Caco-2 (cell line): ENCODE data around the gene FAHD2A. TPM values are rescaled to one million over a fixed set of nuclear protein-coding genes. Genes with fewer than 3 reads are reported as not detected.

Experiments
- BruUV-seq: library from RNA; stranded (reverse); fragments of 400-500 nt; replicated peaks from 2 replicates; lab custom pipeline; 2021; lab: Mats Ljungman, UMichigan
- CTCF ChIA-PET: fragments of 300-600 bp; sonication (Branson Sonifier 250); formaldehyde crosslinking; loops from one replicate; lab custom pipeline; 2022; ENCODE audit warnings: antibody characterized with exemption; lab: Charles Lee
- POLR2A ChIA-PET: fragments of 300-600 bp; sonication (Branson Sonifier 250); formaldehyde crosslinking; loops from one replicate; lab custom pipeline; 2022; ENCODE audit warnings: antibody characterized with exemption; lab: Charles Lee
- DNase-seq, 2 experiments: peaks; one replicate each; pipeline versions ENCODE4 v3.0.0 to v3.0.0-alpha.2; 2020 to 2022
- H3K27me3 ChIP-seq: replicated peaks from 2 replicates; pipeline ENCODE4 v1.6.0; 2011; ENCODE audit warnings: low read length; ENCODE audit not compliant: control insufficient read depth, insufficient read depth
- H3K36me3 ChIP-seq: 2 replicates; pipeline ENCODE4 v1.5.1; 2011; ENCODE audit warnings: low read length; ENCODE audit not compliant: control insufficient read depth, insufficient read depth
- H3K4me1 ChIP-seq: fragments of 250-450 bp; sonication (Bioruptor Pico); 2 replicates; pipeline ENCODE4 v1.5.1; 2020; ENCODE audit warnings: mild to moderate bottlenecking
- H3K4me3 ChIP-seq: 2 replicates; pipeline ENCODE4 v1.5.1; 2011; ENCODE audit warnings: low read depth, mild to moderate bottlenecking, control low read depth, low read length
- H3K9me3 ChIP-seq: fragments of 250-450 bp; sonication (Bioruptor Pico); 2 replicates; pipeline ENCODE4 v1.5.1; 2020; ENCODE audit warnings: mild to moderate bottlenecking, moderate library complexity
- H3K27ac Mint-ChIP-seq: one replicate; pipeline ENCODE4 v1.8.0; 2022; ENCODE audit warnings: mixed read lengths; ENCODE audit not compliant: unreplicated experiment
- H3K27me3 Mint-ChIP-seq: one replicate; pipeline ENCODE4 v1.8.0; 2022; ENCODE audit warnings: mixed read lengths; ENCODE audit not compliant: insufficient read depth, unreplicated experiment
- H3K36me3 Mint-ChIP-seq: one replicate; pipeline ENCODE4 v1.8.0; 2022; ENCODE audit warnings: mild to moderate bottlenecking, mixed read lengths; ENCODE audit not compliant: insufficient read depth, unreplicated experiment
- H3K4me1 Mint-ChIP-seq: one replicate; pipeline ENCODE4 v1.8.0; 2022; ENCODE audit warnings: low read depth, mixed read lengths; ENCODE audit not compliant: unreplicated experiment
- H3K4me3 Mint-ChIP-seq: one replicate; pipeline ENCODE4 v1.8.0; 2022; ENCODE audit warnings: mild to moderate bottlenecking, moderate library complexity, mixed read lengths; ENCODE audit not compliant: unreplicated experiment
- H3K9me3 Mint-ChIP-seq: one replicate; pipeline ENCODE4 v1.8.0; 2022; ENCODE audit warnings: mixed read lengths; ENCODE audit not compliant: unreplicated experiment
- CTCF ChIP-seq, 2 experiments: fragments of 200-600 bp in 1 of 2; IDR thresholded peaks; 1 replicate in 1 of 2; 2 replicates in 1 of 2; pipeline versions ENCODE4 v1.5.1 to v1.8.0; 2011 to 2022; ENCODE audit warnings: antibody characterized with exemption in 1 of 2, control low read depth in 1 of 2, inconsistent platforms in 1 of 2, low read depth in 1 of 2, low read length in 1 of 2, mild to moderate bottlenecking in 1 of 2, moderate library complexity in 1 of 2; ENCODE audit not compliant: insufficient read depth in 1 of 2, severe bottlenecking in 1 of 2, unreplicated experiment in 1 of 2
- intact Hi-C: fragments of 100-400 bp; cut with micrococcal nuclease; formaldehyde crosslinking; loops from one replicate; pipeline ENCODE4 v1.10.0; 2022; ENCODE audit not compliant: unreplicated experiment
- total RNA-seq: library from RNA; stranded (reverse); gene quantifications from 2 replicates; pipeline ENCODE4 v1.2.3, GENCODE V29; 2022

Gene FAHD2A
- total RNA-seq, 1 experiment from 2014 or later = 26.8 TPM

GRCh38 chr2:95381212-95382191 is 21.0 kb upstream of the FAHD2A start:
- Histone ChIP-seq H3K9me3 (no peaks in the 10 kb centered on the region), H3K4me1 (no peaks in the 10 kb centered on the region), H3K36me3 (no peaks in the 10 kb centered on the region), H3K4me3 (no peak overlapping the region), H3K27me3 (no peaks in the 10 kb centered on the region; the same call in 1 of the 2 replicates)
- intact Hi-C loops = no loop called here
- H3K4me1 Mint-ChIP-seq = no peaks in the 10 kb centered on the region
- H3K36me3 Mint-ChIP-seq = no peaks in the 10 kb centered on the region
- H3K9me3 Mint-ChIP-seq = no peaks in the 10 kb centered on the region
- H3K4me3 Mint-ChIP-seq = no peak overlapping the region
- ChIA-PET POLR2A (no interaction called here), CTCF (no interaction called here)
- BruUV-seq = no TSS peak
- peaks cover 28% of the 10 kb centered on the region for H3K27me3 Mint-ChIP-seq
- TF ChIP-seq CTCF (IDR thresholded peaks at IDR 0.05; ENCODE audit: insufficient read depth in 1 of 2, low read depth in 1 of 2, low read length in 1 of 2, severe bottlenecking in 1 of 2, unreplicated experiment in 1 of 2) = no peak
- no peak overlapping the region for H3K27ac Mint-ChIP-seq
- no peak for DNase-seq

- Mint-ChIP-seq H3K9me3 (no peaks in the 10 kb centered on the region), H3K27me3 (peaks cover 24% of the 10 kb centered on the region), H3K36me3 (no peaks in the 10 kb centered on the region), H3K27ac (no peak overlapping the region), H3K4me1 (no peaks in the 10 kb centered on the region), H3K4me3 (no peak overlapping the region)
- Histone ChIP-seq H3K4me3 (no peak overlapping the region), H3K27me3 (no peaks in the 10 kb centered on the region), H3K9me3 (no peaks in the 10 kb centered on the region), H3K36me3 (no peaks in the 10 kb centered on the region), H3K4me1 (no peaks in the 10 kb centered on the region)
- no peak for DNase-seq
- no TSS peak for BruUV-seq
- intact Hi-C loops = no loop called here
- CTCF ChIA-PET = no interaction called here
- POLR2A ChIA-PET = no interaction called here
- no peak for TF ChIP-seq CTCF (IDR thresholded peaks at IDR 0.05; ENCODE audit: insufficient read depth in 1 of 2, low read depth in 1 of 2, low read length in 1 of 2, severe bottlenecking in 1 of 2, unreplicated experiment in 1 of 2)
Observed at GRCh38 chr2:95382192-95382591, 20.3 kb upstream of the FAHD2A start.

- Mint-ChIP-seq H3K4me3 (no peak overlapping the region), H3K4me1 (no peaks in the 10 kb centered on the region), H3K9me3 (no peaks in the 10 kb centered on the region), H3K27me3 (peaks cover 24% of the 10 kb centered on the region), H3K36me3 (no peaks in the 10 kb centered on the region), H3K27ac (no peak overlapping the region)
- BruUV-seq = no TSS peak
- Histone ChIP-seq H3K4me1 (no peaks in the 10 kb centered on the region), H3K4me3 (no peak overlapping the region), H3K9me3 (no peaks in the 10 kb centered on the region), H3K36me3 (no peaks in the 10 kb centered on the region), H3K27me3 (no peaks in the 10 kb centered on the region)
- intact Hi-C loops = no loop called here
- TF ChIP-seq CTCF (IDR thresholded peaks at IDR 0.05; ENCODE audit: insufficient read depth in 1 of 2, low read depth in 1 of 2, low read length in 1 of 2, severe bottlenecking in 1 of 2, unreplicated experiment in 1 of 2) = no peak
- DNase-seq = no peak
- ChIA-PET POLR2A (no interaction called here), CTCF (interaction anchor here (0.7 kb wide), 1 partner anchor 30 kb away, joined by 4 read pairs; no protein-coding TSS in a partner anchor)
Observed at GRCh38 chr2:95382686-95383634, 19.5 kb upstream of the FAHD2A start.
